ENCODE data around the gene TRMU. TPM values are rescaled to one million over a fixed set of nuclear protein-coding genes. Genes with fewer than 3 reads are reported as not detected.
A peak's percentile ranks its signal among the peaks of the same experiment; 100 is the strongest.

TRMU gene
- total RNA-seq, 1 experiment from 2014 or later = 73.9 TPM

- Mint-ChIP-seq H3K4me3 (ENCODE audit: unreplicated experiment) (no peak overlapping the region), H3K36me3 (ENCODE audit: insufficient read depth, unreplicated experiment) (peaks cover 60% of the 10 kb centered on the region), H3K27me3 (ENCODE audit: insufficient read depth, unreplicated experiment) (no peaks in the 10 kb centered on the region), H3K4me1 (ENCODE audit: low read depth, unreplicated experiment) (no peaks in the 10 kb centered on the region), H3K9me3 (ENCODE audit: unreplicated experiment) (no peaks in the 10 kb centered on the region), H3K27ac (ENCODE audit: unreplicated experiment) (peak overlapping the region; percentile 25)
- intact Hi-C loops (cut with micrococcal nuclease; ENCODE audit: unreplicated experiment) = no loop called here
- no TSS peak for BruUV-seq (replicated peaks)
- Histone ChIP-seq H3K36me3 (ENCODE audit: control insufficient read depth, insufficient read depth, low read length) (no peaks in the 10 kb centered on the region), H3K9me3 (no peaks in the 10 kb centered on the region), H3K4me1 (no peaks in the 10 kb centered on the region), H3K27me3 (replicated peaks; ENCODE audit: control insufficient read depth, insufficient read depth, low read length) (no peaks in the 10 kb centered on the region), H3K4me3 (ENCODE audit: low read depth, low read length) (no peak overlapping the region)
- no peak for DNase-seq
- CTCF ChIA-PET = no interaction called here
- POLR2A ChIA-PET = no interaction called here
- no peak for TF ChIP-seq CTCF (IDR thresholded peaks at IDR 0.05; ENCODE audit: insufficient read depth in 1 of 2, low read depth in 1 of 2, low read length in 1 of 2, severe bottlenecking in 1 of 2, unreplicated experiment in 1 of 2)
These were observed 26.3 kb downstream of the TRMU start for GRCh38 chr22:46361826-46362202.

DNA sequence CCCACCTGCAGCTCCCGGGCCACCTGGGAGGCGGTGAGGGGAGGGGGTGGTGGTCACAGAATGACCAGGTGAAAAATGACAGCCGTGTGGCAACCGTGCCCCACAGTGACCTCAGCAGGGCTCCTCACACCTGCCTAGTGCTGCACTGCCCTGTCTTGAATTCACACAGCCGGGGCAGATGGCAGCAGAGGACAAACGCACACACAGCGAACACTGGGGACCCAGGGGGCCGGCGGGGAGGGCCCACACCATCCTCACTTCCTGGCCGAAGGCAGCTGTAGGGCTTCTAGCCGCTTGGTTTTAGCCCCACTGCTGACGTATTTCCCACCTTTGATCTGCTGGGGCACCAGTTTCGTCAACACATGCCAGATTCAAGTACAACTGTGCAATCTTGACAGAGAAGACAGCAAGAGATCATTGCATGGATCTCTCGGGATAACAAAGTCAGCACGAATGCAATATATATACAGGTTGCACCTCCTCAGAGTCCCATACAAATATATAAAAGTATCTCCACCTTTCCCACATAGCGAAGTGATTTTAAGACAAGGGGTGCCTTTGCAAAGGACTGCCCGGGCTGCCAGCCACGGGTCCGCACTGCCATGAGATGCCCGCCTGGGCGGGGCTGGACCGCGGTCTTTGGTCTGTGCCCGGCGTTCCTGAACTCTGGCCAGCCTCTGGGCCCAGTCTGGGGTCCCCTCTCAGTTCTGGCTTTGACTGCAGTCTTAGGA lies 26.9 kb downstream of the TRMU start:
- CTCF ChIA-PET = no interaction called here
- H3K4me3 ChIP-seq (ENCODE audit: low read depth, low read length) = no peak overlapping the region

GRCh38 chr22:46362934-46363515 lies 27.5 kb downstream of the TRMU start:
- no peaks in the 10 kb centered on the region for H3K4me1 ChIP-seq
- Mint-ChIP-seq H3K4me1 (ENCODE audit: low read depth, unreplicated experiment) (no peaks in the 10 kb centered on the region), H3K4me3 (ENCODE audit: unreplicated experiment) (no peak overlapping the region), H3K9me3 (ENCODE audit: unreplicated experiment) (no peaks in the 10 kb centered on the region), H3K36me3 (ENCODE audit: insufficient read depth, unreplicated experiment) (peaks cover 58% of the 10 kb centered on the region), H3K27me3 (ENCODE audit: insufficient read depth, unreplicated experiment) (no peaks in the 10 kb centered on the region), H3K27ac (ENCODE audit: unreplicated experiment) (no peak overlapping the region)
- ChIA-PET POLR2A (interaction anchor here (0.6 kb wide), 1 partner anchor 30 kb away, joined by 3 read pairs; no protein-coding TSS in a partner anchor), CTCF (no interaction called here)
- no peak overlapping the region for H3K4me3 ChIP-seq (ENCODE audit: low read depth, low read length)
- BruUV-seq (replicated peaks) = no TSS peak
- no peaks in the 10 kb centered on the region for H3K27me3 ChIP-seq (replicated peaks; ENCODE audit: control insufficient read depth, insufficient read depth, low read length)
- no peak for DNase-seq
- H3K36me3 ChIP-seq (ENCODE audit: control insufficient read depth, insufficient read depth, low read length) = no peaks in the 10 kb centered on the region
- intact Hi-C loops (cut with micrococcal nuclease; ENCODE audit: unreplicated experiment) = no loop called here
- no peaks in the 10 kb centered on the region for H3K9me3 ChIP-seq
- TF ChIP-seq CTCF (IDR thresholded peaks at IDR 0.05; ENCODE audit: insufficient read depth in 1 of 2, low read depth in 1 of 2, low read length in 1 of 2, severe bottlenecking in 1 of 2, unreplicated experiment in 1 of 2) = no peak

More for the DNA sequence above, 26.9 kb downstream of the TRMU start:
- Histone ChIP-seq H3K27me3 (replicated peaks; ENCODE audit: control insufficient read depth, insufficient read depth, low read length) (no peaks in the 10 kb centered on the region), H3K36me3 (ENCODE audit: control insufficient read depth, insufficient read depth, low read length) (no peaks in the 10 kb centered on the region), H3K9me3 (no peaks in the 10 kb centered on the region), H3K4me1 (no peaks in the 10 kb centered on the region)
- intact Hi-C loops (cut with micrococcal nuclease; ENCODE audit: unreplicated experiment) = no loop called here
- Mint-ChIP-seq H3K27ac (ENCODE audit: unreplicated experiment) (peak overlapping the region; percentile 15), H3K9me3 (ENCODE audit: unreplicated experiment) (no peaks in the 10 kb centered on the region), H3K27me3 (ENCODE audit: insufficient read depth, unreplicated experiment) (no peaks in the 10 kb centered on the region), H3K4me1 (ENCODE audit: low read depth, unreplicated experiment) (no peaks in the 10 kb centered on the region), H3K4me3 (ENCODE audit: unreplicated experiment) (no peak overlapping the region), H3K36me3 (ENCODE audit: insufficient read depth, unreplicated experiment) (peaks cover 58% of the 10 kb centered on the region)
- POLR2A ChIA-PET = interaction anchor here (0.6 kb wide), 1 partner anchor 30 kb away, joined by 3 read pairs; no protein-coding TSS in a partner anchor
- no peak for DNase-seq
- BruUV-seq (replicated peaks) = no TSS peak
- no peak for TF ChIP-seq CTCF (IDR thresholded peaks at IDR 0.05; ENCODE audit: insufficient read depth in 1 of 2, low read depth in 1 of 2, low read length in 1 of 2, severe bottlenecking in 1 of 2, unreplicated experiment in 1 of 2)

All from Caco-2 (cell line).